ENCODE results near the gene BRIX1. TPM values are rescaled to one million over a fixed set of nuclear protein-coding genes. Genes with fewer than 3 reads are reported as not detected.

Gene BRIX1
- total and polyA plus RNA-seq, 2 of the 4 experiments (the other 2 are of a cell fraction): 15.1 to 26.1 TPM

- no peak overlapping the region for H3K18ac ChIP-seq (ENCODE audit: low read depth, low read length)
- intact Hi-C loops (cut with micrococcal nuclease): no loop called here
- no peak overlapping the region for H3K4ac ChIP-seq (ENCODE audit: low read depth, low read length)
- no peak overlapping the region for H2BK120ac ChIP-seq (ENCODE audit: low read depth, low read length)
- H3K4me1 ChIP-seq (ENCODE audit: control insufficient read depth, insufficient read depth, low read length): no peaks in the 10 kb centered on the region
- H3K4me2 ChIP-seq (ENCODE audit: low read depth, low read length): no peak overlapping the region
- no peak overlapping the region for H4K8ac ChIP-seq (ENCODE audit: low read depth in 2 of 2, low read length in 2 of 2)
- no peak overlapping the region for H2AFZ ChIP-seq (replicated peaks; ENCODE audit: low read length, poor library complexity)
- H4K5ac ChIP-seq (ENCODE audit: low read depth, low read length): no peak overlapping the region
- no peak overlapping the region for H2BK20ac ChIP-seq (ENCODE audit: low read depth, low read length)
- H2AK9ac ChIP-seq (replicated peaks; ENCODE audit: low read depth, low read length, poor library complexity): no peak overlapping the region
- no peak overlapping the region for H3K23ac ChIP-seq (ENCODE audit: low read depth, low read length)
- no peak for ATAC-seq (ENCODE audit: low read depth)
- ChIA-PET POLR2A (ENCODE audit: unreplicated experiment) (no interaction called here), CTCF (interaction anchor here (2.1 kb wide), 1 partner anchor 406 kb away, joined by 7 read pairs; no protein-coding TSS in a partner anchor)
- no peaks in the 10 kb centered on the region for H3K9me1 ChIP-seq (ENCODE audit: insufficient read depth, low read length)
- TF ChIP-seq RAD21 (IDR thresholded peaks at IDR 0.05; ENCODE audit: low read length): no peak
- TF ChIP-seq ELK1 (IDR thresholded peaks at IDR 0.05; ENCODE audit: borderline replicate concordance, low read depth, low read length): no peak
- TF ChIP-seq CEBPB (IDR thresholded peaks at IDR 0.05; ENCODE audit: low read depth, low read length): no peak
- TF ChIP-seq MXI1 (IDR thresholded peaks at IDR 0.05; ENCODE audit: borderline replicate concordance, low read depth, low read length): no peak
- no peak for TF ChIP-seq SMC3 (IDR thresholded peaks at IDR 0.05; ENCODE audit: low read depth, low read length)
- no peak for TF ChIP-seq CHD1 (IDR thresholded peaks at IDR 0.05; ENCODE audit: low read depth, low read length)
- TF ChIP-seq MAFK (IDR thresholded peaks at IDR 0.05; ENCODE audit: low read depth, low read length): no peak
- no peak for TF ChIP-seq RFX5 (IDR thresholded peaks at IDR 0.05; ENCODE audit: low read depth, low read length)
- no peak for TF ChIP-seq RCOR1 (IDR thresholded peaks at IDR 0.05; ENCODE audit: insufficient replicate concordance, low read length)
- TF ChIP-seq, protein P1, sequence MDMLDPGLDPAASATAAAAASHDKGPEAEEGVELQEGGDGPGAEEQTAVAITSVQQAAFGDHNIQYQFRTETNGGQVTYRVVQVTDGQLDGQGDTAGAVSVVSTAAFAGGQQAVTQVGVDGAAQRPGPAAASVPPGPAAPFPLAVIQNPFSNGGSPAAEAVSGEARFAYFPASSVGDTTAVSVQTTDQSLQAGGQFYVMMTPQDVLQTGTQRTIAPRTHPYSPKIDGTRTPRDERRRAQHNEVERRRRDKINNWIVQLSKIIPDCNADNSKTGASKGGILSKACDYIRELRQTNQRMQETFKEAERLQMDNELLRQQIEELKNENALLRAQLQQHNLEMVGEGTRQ (IDR thresholded peaks at IDR 0.05; ENCODE audit: low read depth, low read length): no peak
- TF ChIP-seq FOS (IDR thresholded peaks at IDR 0.05; ENCODE audit: low read depth, low read length): no peak
- no peak for TF ChIP-seq MAZ (IDR thresholded peaks at IDR 0.05; ENCODE audit: borderline replicate concordance, low read depth, low read length)
- TF ChIP-seq NFE2L2 (IDR thresholded peaks at IDR 0.05; ENCODE audit: low read depth, low read length): no peak
- no peak for TF ChIP-seq BHLHE40 (IDR thresholded peaks at IDR 0.05; ENCODE audit: low read depth, low read length)
- TF ChIP-seq POLR2A (IDR thresholded peaks at IDR 0.05; ENCODE audit: low read depth, low read length): no peak
- no peak for TF ChIP-seq CTCF (conservative IDR thresholded peaks at IDR 0.05; ENCODE audit: low read depth, low read length)
- peaks cover 2% of the 10 kb centered on the region; the same call in 1 of the 2 replicates for H3K27me3 ChIP-seq (ENCODE audit: control insufficient read depth, insufficient read depth, low read length)
- no peak overlapping the region for H3K9ac ChIP-seq (ENCODE audit: low read depth, low read length)
- no peaks in the 10 kb centered on the region for H3K9me3 ChIP-seq (ENCODE audit: control insufficient read depth, insufficient read depth, low read length)
- H3K56ac ChIP-seq (ENCODE audit: extremely low read depth, insufficient read depth, low read length): no peak overlapping the region
- H4K20me1 ChIP-seq (ENCODE audit: insufficient read depth, low read length): no peaks in the 10 kb centered on the region
- 0 out of 2 replicates have a peak, but pooled peaks cover 3% of the 10 kb centered on the region for H3K36me3 ChIP-seq (ENCODE audit: control insufficient read depth, insufficient read depth, low read length)
- dilution Hi-C loops (cut with HindIII; ENCODE audit: low sequenced_read_pairs, unreplicated experiment): no loop called here
- no peak overlapping the region for H3K4me3 ChIP-seq (ENCODE audit: insufficient read depth, low read depth, low read length)
- no peak overlapping the region for H3K14ac ChIP-seq (replicated peaks; ENCODE audit: low read depth, low read length)
- DNase-seq: peak; percentile 38
- in situ Hi-C loops (cut with MboI; ENCODE audit: low sequenced_read_pairs): loop anchor here (5.0 to 25.0 kb wide), 2 partner anchors 415 to 905 kb away; partner anchors contain the start of gene SLC45A2
- no TSS peak for BruUV-seq (replicated peaks)
- H4K91ac ChIP-seq (ENCODE audit: insufficient read depth, low read depth, low read length): no peak overlapping the region
- H3K79me1 ChIP-seq (ENCODE audit: low read depth in 1 of 2, low read length in 2 of 2): no peaks in the 10 kb centered on the region
- no peak overlapping the region for H2BK5ac ChIP-seq (ENCODE audit: low read depth, low read length, poor library complexity, severe bottlenecking)
- WGBS, 2 experiments (ENCODE audit: extremely low coverage in 2 of 2, insufficient read length in 1 of 2): no CpG with 5 or more reads among the region's 5 CpGs
- H2AK5ac ChIP-seq (ENCODE audit: low read depth, low read length): no peak overlapping the region
- no peak overlapping the region for H3K27ac ChIP-seq (ENCODE audit: insufficient read depth, low read length)
- no peak overlapping the region for H2BK15ac ChIP-seq (ENCODE audit: low read depth, low read length)
Observed at GRCh38 chr5:34891981-34892380, 23.5 kb upstream of the BRIX1 start.
